ENCODE data around the gene LNX2. TPM values are rescaled to one million over a fixed set of nuclear protein-coding genes. Genes with fewer than 3 reads are reported as not detected.
A peak's percentile ranks its signal among the peaks of the same experiment; 100 is the strongest.
"Not testable (repeated sequence)": the region's sequence is repeated elsewhere in the genome, so short reads cannot be mapped to it uniquely, and the experiment has no call there.

Gene LNX2
- total RNA-seq, 1 donor from 2014 or later, result 8.9 TPM

DNA sequence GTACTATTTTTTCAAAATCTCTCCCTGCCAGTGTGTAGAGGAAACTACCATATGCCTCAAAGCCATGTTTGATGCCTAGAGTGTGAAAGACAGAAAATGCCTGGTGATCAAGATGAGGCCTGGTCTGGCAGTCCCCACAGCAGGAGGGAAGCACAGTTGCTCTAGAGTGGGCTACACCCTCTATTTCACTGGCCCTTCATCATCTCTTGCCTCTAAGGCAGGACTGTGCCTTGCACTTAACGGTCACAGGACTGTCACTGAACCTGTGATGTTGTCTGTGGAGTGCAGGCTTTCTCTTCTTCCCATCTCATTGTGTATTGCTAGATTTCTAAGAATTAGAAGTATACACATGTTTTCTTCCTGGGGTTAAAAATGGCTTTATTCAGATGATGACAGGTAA, 17.7 kb upstream of the LNX2 start:
- no peak for DNase-seq (ENCODE audit: low read depth)

DNA sequence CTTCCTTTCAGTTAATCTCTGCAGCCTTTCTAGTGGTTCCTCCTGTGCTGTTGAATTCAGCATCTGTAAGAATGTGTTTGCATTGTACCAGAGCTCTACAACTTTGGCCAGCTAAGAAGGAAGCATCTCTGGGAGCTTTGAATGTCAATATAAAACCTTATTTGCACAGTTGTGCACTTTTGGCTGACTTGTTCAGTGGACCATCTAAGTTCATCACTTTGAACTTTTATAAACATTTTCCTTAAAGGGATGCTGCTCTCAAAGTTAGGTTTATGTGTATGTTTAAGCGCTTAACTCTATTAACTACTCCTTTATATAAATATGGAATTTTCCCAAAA, 16.9 kb upstream of the LNX2 start:
- no peak for DNase-seq (ENCODE audit: low read depth)

DNA sequence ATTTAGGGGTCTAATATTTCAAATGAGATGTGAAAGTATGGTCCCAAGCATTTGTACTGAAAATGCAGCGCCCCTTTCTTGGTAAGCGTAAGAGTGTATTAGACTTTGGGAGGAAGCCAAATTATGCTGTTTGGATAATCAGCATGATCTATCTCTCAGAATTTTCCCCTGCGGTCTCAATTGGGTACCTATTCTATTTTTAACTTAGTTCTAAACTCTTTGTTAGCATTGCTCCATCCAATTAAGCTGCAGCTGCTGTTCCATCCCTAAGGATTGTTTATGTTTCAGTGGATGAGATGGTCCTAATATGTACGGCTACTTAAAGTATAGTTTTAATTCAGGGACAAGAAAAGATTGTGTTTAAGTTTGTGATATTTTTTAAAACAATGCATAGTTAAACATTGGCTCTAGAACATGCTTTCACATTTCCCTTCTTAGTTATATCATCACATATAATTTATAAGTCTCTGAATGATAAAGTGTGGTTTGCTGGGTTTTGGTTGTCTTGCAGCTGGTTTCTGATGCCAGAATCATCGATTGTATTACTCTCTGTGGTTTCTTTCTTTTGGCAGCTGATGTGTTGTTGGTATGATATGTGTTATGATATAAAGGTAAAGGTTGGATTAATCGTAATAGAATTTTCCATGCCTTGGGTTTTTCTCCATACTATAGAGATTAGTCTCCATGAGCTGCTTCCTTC, 16.4 kb upstream of the LNX2 start:
- no peak for DNase-seq (ENCODE audit: low read depth)

DNA sequence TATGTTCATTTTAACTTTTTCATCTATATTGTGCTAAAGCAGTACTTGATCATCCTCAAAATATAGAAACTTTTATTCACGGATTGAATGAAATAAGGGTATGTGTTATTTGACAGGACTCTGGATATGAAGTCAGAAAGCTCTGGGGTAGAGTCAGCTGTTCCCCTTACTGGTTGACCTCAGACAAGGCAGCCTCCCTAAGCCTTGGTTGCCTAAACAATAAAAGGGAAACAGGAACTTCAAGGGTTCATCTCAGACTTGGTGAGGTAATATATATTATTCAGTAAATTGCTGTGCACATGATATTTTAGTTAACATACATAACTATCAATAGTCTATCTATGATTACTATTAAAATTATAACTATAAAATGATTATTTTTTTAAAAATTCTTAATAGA, 14.9 kb upstream of the LNX2 start:
- DNase-seq (ENCODE audit: low read depth), result peak; percentile 33

DNA sequence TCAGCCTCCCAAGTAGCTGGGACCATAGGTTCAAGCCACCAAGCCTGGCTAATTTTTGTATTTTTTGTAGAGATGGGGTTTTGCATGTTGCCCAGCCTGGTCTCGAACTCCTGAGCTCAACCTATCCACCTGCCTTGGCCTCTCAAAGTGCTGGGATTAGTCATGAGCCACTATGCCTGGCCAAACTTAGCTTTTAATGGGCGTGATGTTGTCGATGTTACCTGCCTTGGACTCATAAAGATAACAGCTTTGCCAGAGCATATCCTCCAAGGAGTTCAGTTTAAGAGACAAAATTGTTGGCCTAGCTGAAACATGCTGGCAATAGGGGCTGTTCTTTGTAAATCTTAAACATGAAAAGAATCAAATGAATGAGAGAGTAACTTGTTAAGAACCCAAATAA, 14.5 kb upstream of the LNX2 start:
- no peak for DNase-seq (ENCODE audit: low read depth)

DNA sequence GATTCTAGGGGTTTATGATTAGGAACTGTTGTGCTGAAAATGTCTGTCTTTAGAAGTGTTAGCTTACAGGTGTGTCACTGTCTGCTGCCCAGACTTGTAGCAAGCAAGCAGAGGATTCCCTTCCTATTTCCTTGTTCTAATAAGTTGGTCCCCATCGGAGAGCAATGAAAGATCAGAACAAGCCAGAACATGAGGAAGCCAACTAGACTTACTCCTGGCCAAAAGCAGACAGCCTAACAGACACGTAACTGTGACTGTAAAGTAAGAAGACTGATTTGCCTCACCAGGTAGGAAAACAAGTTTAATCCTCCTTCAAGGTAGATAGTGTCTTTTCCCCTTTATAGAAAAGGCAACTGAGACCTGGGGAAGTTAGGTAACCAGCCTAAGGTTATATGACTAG, 13.9 kb upstream of the LNX2 start:
- no peak for DNase-seq (ENCODE audit: low read depth)

DNA sequence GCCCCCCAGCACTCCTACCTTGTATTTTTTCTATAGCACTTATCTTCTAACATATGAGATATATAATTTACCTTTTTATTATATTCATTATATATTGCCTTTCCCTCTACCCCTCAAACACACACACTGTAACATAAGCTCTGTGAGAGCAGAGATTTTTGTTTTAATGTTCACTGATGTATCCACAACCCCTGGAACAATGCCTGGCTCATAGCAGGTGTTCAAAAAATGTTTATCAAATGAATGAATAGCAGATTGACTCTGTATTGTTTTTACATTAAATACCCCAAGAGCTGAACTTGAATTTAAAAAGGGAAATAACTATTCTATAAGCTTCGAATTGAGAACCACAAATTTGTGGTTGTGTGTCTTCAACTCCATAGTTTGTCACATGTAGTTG, 12.3 kb upstream of the LNX2 start:
- DNase-seq (ENCODE audit: low read depth), result no peak

DNA sequence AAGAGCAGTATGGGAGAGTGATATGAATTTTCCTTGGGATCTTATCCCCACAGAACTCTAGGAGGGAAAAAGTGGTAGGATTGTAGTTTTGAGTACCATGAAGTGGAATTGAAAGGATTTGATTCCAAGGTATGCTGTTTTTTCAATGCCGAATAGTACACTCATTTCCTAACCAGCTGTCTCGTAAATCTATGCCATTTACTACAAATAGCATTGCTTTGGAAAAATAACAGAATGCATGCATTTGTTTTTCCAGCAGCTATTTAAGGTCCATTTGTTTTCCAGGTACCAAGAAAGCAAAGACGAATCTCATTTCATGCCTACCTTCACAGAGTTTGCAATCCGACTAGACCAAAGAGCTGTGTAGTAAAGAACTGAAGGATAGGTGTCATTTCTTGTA, 11.9 kb upstream of the LNX2 start:
- no peak for DNase-seq (ENCODE audit: low read depth)

DNA sequence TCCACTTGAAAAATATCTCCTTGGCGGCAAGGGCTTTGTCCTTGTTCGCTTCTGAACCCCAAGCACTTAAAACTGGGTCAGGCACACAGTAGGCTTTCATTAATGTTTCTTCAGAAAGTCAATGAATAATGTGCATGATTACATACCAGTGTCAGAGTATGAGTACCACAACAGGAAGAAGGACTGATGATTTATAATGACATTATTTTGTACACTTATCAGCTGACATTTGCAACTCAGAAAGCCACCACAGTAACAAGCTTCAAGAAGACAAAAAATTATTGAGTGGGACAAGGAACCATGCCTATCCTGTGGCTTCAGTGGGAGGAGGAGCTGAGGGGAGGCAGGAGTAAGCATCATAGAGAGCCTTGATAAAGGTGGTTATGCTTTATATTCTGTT, 11.3 kb upstream of the LNX2 start:
- DNase-seq (ENCODE audit: low read depth), result no peak

DNA sequence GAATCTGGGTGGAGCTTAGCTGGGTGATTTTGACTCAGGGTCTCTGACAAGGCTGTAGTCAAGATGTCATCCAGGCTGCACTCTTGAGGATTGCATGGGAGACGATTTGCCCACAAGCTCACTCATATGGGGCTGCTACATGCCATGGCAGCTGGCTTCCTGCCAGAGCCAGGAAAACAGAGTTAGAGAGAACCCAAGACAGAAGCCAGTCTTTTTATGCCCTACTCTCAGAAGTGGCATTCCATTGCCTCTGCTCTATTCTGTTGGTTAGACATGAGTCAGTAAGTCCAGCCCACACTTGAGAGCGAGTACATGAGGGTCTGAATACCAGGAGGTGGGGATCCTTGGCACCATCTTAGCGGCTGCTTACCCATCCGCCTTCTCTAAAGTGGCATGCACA, 10.8 kb upstream of the LNX2 start:
- DNase-seq (ENCODE audit: low read depth), result peak; percentile 32

DNA sequence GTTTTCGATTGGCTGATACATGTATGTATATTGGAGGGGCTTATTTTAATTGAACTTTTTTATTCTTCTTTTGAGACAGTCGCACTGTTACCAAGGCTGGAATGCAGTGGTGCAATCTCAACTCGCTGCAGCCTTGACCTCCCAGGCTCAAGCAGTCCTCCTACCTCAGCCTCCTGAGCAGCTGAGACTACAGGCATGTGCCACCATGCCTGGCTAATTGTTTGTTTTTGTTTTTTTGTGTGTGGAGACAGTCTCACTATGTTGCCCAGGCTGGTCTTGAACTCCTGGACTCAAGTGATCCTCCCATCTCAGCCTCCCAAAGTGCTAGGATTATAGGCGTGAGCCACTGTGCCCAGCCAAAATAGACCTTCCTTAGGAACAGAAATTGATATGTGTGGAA, 8.4 kb upstream of the LNX2 start:
- not testable (repeated sequence) for DNase-seq (ENCODE audit: low read depth)

DNA sequence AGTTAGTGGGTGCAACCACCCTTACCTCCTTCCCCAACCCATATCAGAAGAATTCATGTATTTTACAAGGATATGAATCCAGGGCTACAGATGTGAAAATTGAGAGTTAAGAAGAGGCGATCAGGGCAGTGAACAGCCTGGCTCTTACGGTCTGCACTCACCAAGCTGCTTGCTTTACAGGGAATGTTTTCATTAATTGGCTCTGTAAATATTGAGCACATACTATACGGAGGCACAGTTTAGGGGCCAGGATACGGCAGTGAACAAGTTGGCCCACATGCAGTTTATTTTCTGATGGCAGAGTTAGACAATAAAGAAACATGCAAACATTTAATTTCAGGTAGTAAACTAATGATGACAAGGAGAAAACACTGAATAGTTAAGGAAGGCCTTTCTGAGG, 7.8 kb upstream of the LNX2 start:
- DNase-seq (ENCODE audit: low read depth), result no peak

DNA sequence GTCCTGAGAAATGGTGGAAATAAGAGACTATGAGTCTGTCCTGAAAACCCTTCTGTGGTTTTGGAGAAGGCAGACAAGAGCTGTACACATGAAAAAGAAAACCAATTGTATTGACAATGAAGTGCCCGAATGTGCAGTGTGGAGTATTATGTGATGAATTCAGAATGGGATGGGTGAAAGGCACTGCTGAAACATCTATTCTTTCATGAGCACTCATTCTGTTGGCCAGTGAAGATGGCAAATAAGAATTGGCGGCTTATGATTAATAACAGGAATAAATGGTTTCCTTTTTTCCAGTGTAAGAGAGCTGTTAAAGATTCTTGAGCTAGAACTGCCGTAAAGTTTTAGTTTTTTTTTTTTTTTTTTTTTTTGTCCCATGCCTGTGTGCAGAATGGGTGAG, 7.1 kb upstream of the LNX2 start:
- no peak for DNase-seq (ENCODE audit: low read depth)

DNA sequence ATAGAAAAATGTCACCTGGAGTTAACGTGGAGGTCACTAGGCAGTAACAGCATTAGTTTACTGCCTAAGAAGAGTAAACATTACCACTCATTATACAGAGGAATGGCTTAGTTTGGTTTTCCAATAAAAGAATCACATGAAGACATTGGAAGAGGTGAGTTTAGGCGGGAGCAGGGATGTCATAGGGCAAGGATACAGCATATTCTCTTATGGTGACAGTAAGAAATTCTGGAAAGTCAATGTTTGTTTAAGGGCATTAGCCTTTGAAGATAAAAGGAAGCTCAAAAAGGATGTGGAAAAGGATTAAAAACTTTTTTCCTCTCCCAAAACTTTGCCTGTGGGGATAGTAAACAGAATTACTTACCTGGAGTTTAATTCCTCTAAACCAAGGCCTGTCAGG, 5.5 kb upstream of the LNX2 start:
- DNase-seq (ENCODE audit: low read depth), result no peak

DNA sequence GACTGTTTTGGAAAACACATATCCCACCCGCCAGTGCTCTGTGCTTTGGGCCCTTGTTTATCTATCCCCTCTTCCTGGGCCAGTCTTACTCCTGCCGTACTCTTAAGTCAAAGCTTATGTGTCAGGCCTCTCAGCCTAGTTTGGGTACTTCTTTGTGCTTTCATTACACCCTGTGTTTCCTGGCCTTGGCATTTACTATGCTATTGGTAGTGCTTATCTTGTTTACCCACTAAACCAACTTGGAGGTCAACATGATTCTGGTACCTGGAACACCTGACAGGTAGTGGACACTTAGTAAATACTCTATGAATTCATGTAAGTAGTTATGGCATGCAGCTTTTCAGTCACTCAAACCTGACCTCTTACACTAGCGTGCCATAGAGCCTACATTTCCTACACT, 3.7 kb upstream of the LNX2 start:
- DNase-seq (ENCODE audit: low read depth), result no peak

DNA sequence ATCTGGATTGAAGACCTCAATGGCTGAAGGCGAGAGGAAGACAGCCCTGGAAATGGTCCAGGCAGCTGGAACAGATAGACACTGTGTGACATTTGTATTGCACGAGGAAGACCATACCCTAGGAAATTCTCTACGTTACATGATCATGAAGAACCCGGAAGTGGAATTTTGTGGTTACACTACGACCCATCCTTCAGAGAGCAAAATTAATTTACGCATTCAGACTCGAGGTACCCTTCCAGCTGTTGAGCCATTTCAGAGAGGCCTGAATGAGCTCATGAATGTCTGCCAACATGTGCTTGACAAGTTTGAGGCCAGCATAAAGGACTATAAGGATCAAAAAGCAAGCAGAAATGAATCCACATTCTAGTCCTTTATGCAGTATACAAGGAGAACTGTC, 2.6 kb upstream of the LNX2 start:
- DNase-seq (ENCODE audit: low read depth), result no peak

DNA sequence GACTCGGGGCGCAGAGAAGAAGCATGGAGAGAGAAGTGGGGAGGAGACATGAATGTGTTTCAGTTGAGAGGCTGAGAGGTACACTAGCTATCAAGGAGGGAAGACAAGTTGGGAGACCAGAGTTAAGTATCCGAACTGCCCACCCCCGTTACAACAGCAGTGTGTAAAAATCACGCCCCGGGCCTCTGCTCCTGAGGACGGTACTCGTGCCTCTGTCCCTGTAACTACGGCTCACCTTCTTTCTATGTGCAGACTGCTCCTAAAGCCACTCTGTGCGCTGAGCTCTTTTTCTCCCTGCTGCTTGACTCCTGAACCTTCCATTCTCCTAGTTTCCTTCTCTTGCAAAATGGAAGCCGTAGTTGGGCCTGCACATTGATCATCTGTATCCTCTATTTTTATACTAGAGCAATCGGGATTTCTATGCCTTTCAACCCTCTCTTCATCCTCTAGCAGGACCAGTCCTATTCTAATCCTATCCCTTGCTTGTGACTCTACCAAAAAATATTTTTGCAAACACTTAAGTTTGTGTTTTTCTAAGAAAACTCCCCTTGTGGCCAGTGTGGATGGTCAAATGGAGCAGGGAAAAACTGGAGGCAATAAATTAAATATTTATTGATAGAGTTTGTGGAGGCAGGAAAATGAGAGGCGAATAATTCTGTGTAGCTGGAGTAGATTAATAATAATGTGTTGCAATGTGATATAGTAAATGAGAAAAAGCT, 1.9 kb upstream of the LNX2 start:
- no peak for DNase-seq (ENCODE audit: low read depth)

DNA sequence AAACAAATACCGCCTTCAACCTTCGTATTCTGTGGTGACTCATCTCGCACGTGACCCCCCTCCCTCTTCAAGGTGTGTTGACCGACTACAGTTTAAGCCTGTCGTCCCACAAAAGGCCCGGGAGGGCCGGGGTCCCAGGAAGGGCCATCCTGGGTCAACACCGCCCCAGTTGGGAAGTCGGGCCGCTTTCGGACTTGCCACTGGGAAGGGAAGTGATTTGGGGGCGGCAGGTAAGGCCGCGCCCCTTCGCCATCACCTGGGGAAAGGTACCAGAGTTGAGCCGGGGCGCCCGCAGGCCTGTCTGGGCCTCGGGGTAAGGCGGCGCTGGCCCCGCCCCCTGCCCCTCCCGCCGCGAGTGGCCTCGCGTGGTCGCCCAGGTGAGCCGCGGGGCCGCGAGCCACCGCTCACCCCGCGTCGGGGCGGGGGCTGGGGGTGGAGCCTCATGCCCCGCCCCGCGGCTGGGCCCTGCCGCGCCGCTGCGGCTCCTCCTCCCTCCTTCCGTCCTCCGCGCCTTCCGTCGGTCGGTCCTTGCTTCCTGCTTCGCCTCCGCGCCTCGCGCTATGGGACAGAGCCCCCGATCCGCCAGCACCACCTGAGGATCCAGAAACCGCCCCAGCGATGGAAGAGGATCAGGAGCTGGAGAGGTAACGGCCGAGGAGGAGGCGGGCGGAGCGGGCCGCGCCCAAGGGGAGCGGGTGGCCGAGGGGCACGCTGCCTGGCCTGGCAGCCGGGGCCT, 1.2 kb upstream of the LNX2 start, which contains the start of gene POLR1D:
TSS of gene POLR1D (plus strand) at position 527 of the 736 bp plus-strand sequence. CDS start at position 619, 92 bp downstream.
- DNase-seq (ENCODE audit: low read depth), result peak; percentile 79

DNA sequence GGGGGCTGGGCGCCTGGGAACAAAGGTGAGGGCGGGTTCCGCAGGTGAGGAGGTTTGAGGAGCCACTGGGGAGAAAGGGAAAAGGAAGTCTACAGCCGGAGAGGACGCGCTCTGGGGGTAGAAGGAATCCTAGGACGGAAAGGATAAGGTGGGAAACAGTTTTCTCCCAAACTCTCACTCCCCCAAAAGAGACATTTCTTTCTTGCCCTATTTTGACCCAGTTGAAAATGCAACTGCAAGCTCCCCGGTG, 712 bp upstream of the LNX2 start:
- no peak for DNase-seq (ENCODE audit: low read depth)

DNA sequence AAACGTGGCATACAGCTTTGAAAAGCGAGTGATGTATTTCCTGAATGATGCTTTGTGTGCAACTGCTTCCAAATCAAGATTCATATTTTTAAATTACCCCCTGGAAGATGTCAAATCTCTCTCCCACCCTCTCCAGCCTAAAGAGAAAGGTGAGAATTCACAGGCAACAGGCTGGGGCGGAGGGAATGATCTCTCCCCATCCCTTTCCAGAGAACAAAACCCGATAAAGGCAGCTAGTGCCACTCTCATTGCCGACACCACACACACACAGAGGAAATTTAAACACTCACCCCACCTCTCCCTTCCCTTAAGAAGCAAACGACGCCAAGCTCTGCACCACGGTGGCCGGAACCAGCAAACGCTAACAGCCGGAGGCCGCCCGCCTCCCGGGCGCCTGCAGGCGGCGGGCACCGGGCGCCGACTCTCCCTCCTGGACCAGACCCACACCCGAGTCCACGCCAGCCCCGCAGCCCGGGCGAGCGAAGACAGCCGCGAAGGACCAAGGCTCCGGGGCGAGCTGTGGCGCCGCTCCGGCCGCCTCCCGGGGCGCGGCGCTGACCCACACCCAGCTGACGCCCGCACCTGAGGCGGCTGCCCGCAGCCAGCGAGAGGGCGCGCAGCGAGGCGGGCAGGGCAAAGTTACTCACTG, 477 bp downstream of the LNX2 start:
- no peak for DNase-seq (ENCODE audit: low read depth)

DNA sequence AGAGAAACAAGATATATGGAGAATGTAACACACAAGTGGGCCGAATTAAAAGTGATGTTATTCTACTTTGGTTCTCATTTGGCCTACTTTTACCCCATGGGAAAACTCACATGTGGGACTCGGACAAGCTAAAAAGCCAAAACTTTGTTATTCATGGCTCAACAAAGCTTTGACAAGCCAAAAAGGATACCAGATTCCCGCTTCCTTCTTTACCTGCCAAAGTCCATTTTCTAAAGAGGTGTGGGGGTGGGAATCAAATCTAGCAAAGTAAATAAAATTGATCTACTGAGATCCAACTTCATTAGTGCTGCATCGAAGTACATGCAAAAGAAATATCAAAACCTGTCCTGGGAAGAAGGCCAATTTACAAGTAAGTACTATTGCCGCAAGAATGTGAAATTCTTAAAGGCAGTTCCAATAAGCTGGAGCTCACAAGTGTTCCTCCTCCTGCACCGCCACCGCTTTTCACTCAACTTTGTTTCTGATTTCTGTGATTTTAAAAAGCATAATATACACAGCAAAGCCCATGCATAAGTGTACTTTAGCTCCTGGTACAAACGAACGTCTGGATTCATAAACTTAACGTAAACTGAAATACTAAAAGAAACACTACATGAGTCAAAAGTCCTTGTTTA, 1.1 kb downstream of the LNX2 start:
- DNase-seq (ENCODE audit: low read depth), result no peak

DNA sequence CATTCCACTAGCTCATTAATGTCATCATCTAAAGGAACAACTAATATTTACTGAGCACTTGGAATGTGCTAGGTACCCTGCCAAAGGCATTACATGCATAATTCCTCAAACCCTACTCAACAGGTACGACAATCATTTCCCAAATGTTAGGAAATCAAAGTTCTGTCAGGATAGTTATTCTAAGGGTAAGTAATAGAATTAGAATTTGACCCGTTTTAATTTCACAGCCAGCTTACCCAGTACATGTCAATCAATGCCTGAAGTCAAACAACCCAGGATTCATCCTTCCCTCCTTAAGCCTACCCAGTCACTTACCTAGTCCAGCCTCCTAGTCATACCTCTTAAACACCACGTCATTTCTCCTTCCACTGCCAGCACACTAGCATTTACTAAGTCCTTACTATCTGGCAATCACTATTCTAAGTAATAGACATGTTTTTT, 2.4 kb downstream of the LNX2 start:
- DNase-seq (ENCODE audit: low read depth), result no peak
